Neural cell (in vitro differentiated cells): ENCODE data around the gene LPAR5. TPM values are rescaled to one million over a fixed set of nuclear protein-coding genes. Genes with fewer than 3 reads are reported as not detected.

Experiments used
- H2AFZ ChIP-seq: fragments of 200-600, 300-800 bp; sonication (generic), shearing (Covaris generic); 2 replicates; pipeline ENCODE4 v1.6.0; 2014; ENCODE audit warnings: low read depth, mild to moderate bottlenecking, antibody characterized with exemption, low read length, moderate library complexity
- H3F3A ChIP-seq: fragments of 200-600 bp; shearing (Covaris generic); 2 replicates; pipeline ENCODE4 v1.6.1; 2016; ENCODE audit warnings: mild to moderate bottlenecking, moderate library complexity, mixed read lengths, antibody characterized with exemption, low read length; ENCODE audit not compliant: insufficient read depth, poor library complexity, severe bottlenecking
- H3K27ac ChIP-seq: fragments of 200-600, 300-800 bp; sonication (generic), shearing (Covaris generic); 2 replicates; pipeline ENCODE4 v1.5.1; 2014; ENCODE audit warnings: mild to moderate bottlenecking, low read length, moderate library complexity
- H3K27me3 ChIP-seq: fragments of 300-800, 200-600 bp; sonication (generic), shearing (Covaris generic); 2 replicates; pipeline ENCODE4 v1.6.0; 2014; ENCODE audit warnings: mild to moderate bottlenecking, low read depth, low read length, moderate library complexity; ENCODE audit not compliant: insufficient read depth
- H3K36me3 ChIP-seq: fragments of 300-800, 200-600 bp; sonication (generic), shearing (Covaris generic); 2 replicates; pipeline ENCODE4 v1.5.1; 2014; ENCODE audit warnings: mild to moderate bottlenecking, antibody characterized with exemption, low read length, moderate library complexity; ENCODE audit not compliant: insufficient read depth
- H3K4me2 ChIP-seq: fragments of 300-800, 200-600 bp; sonication (generic), shearing (Covaris generic); 2 replicates; pipeline ENCODE4 v1.6.0; 2014; ENCODE audit warnings: mild to moderate bottlenecking, low read length
- H3K4me3 ChIP-seq: fragments of 300-800, 200-600 bp; sonication (generic), shearing (Covaris generic); 2 replicates; pipeline ENCODE4 v1.5.1; 2014; ENCODE audit warnings: mild to moderate bottlenecking, low read length, moderate library complexity
- H3K79me2 ChIP-seq: fragments of 200-600 bp; shearing (Covaris generic); replicated peaks from 2 replicates; pipeline ENCODE4 v1.6.0; 2014; ENCODE audit warnings: mild to moderate bottlenecking, low read length, moderate library complexity; ENCODE audit not compliant: insufficient read depth
- H3K9ac ChIP-seq: fragments of 300-800, 200-600 bp; sonication (generic), shearing (Covaris generic); 2 replicates; pipeline ENCODE4 v1.6.1; 2016; ENCODE audit warnings: mild to moderate bottlenecking, low read length, mixed read lengths
- H3K9me2 ChIP-seq: fragments of 200-600 bp; shearing (Covaris generic); 2 replicates; pipeline ENCODE4 v1.6.1; 2016; ENCODE audit warnings: mild to moderate bottlenecking, low read length, mixed read lengths; ENCODE audit not compliant: insufficient read depth
- H3K9me3 ChIP-seq: fragments of 200-600, 300-800 bp; sonication (generic), shearing (Covaris generic); 2 replicates; pipeline ENCODE4 v1.6.1; 2016; ENCODE audit warnings: mild to moderate bottlenecking, mixed run types, low read length, moderate library complexity, mixed read lengths
- H4K20me1 ChIP-seq: fragments of 200-600 bp; shearing (Covaris generic); 2 replicates; pipeline ENCODE4 v1.6.1; 2016; ENCODE audit warnings: mild to moderate bottlenecking, mixed run types; ENCODE audit not compliant: insufficient read depth
- EP300 ChIP-seq: fragments of 450-650 bp; conservative IDR thresholded peaks from 2 replicates; pipeline ENCODE4 v1.6.1; 2014; ENCODE audit warnings: antibody characterized with exemption, mild to moderate bottlenecking, moderate library complexity; ENCODE audit not compliant: poor library complexity, severe bottlenecking
- EZH2 ChIP-seq: fragments of 200-600, 300-800 bp; shearing (Covaris generic), sonication (generic); IDR thresholded peaks from 2 replicates; pipeline ENCODE4 v1.6.1; 2014; ENCODE audit warnings: antibody characterized with exemption, low read length, borderline replicate concordance, mild to moderate bottlenecking; ENCODE audit not compliant: insufficient read depth, poor library complexity, severe bottlenecking
- MXI1 ChIP-seq: fragments of 450-650 bp; conservative IDR thresholded peaks from 2 replicates; pipeline ENCODE4 v1.6.1; 2014; ENCODE audit warnings: antibody characterized with exemption, mild to moderate bottlenecking; ENCODE audit not compliant: poor library complexity, severe bottlenecking
- POLR2AphosphoS5 ChIP-seq: IDR thresholded peaks from 2 replicates; pipeline ENCODE4 v1.6.1; 2012
- RAD21 ChIP-seq: fragments of 450-650 bp; conservative IDR thresholded peaks from 2 replicates; pipeline ENCODE4 v1.6.1; 2014; ENCODE audit warnings: antibody characterized with exemption, mild to moderate bottlenecking, moderate library complexity
- REST ChIP-seq: IDR thresholded peaks from 2 replicates; pipeline ENCODE4 v1.6.1; 2012; ENCODE audit warnings: borderline replicate concordance
- SMC3 ChIP-seq: fragments of 450-650 bp; conservative IDR thresholded peaks from 2 replicates; pipeline ENCODE4 v1.6.1; 2014; ENCODE audit warnings: antibody characterized with exemption, mild to moderate bottlenecking, moderate library complexity; ENCODE audit not compliant: poor library complexity
- TAF1 ChIP-seq: IDR thresholded peaks from 2 replicates; pipeline ENCODE4 v1.6.1; 2012; ENCODE audit warnings: low read depth
- polyA plus RNA-seq: library from polyadenylated mRNA; depleted of rRNA; stranded (reverse); fragments of >200 nt; gene quantifications from 2 replicates; pipeline ENCODE4 v1.2.3, GENCODE V29; 2014
- TF ChIP-seq, protein P1 (sequence below): fragments of 450-650 bp; IDR thresholded peaks from 2 replicates; pipeline ENCODE4 v1.5.1; 2014; ENCODE audit warnings: antibody characterized with exemption, mild to moderate bottlenecking, moderate library complexity; ENCODE audit not compliant: poor library complexity, severe bottlenecking

The LPAR5 gene
- polyA plus RNA-seq, 1 donor from 2014 or later: not detected

DNA sequence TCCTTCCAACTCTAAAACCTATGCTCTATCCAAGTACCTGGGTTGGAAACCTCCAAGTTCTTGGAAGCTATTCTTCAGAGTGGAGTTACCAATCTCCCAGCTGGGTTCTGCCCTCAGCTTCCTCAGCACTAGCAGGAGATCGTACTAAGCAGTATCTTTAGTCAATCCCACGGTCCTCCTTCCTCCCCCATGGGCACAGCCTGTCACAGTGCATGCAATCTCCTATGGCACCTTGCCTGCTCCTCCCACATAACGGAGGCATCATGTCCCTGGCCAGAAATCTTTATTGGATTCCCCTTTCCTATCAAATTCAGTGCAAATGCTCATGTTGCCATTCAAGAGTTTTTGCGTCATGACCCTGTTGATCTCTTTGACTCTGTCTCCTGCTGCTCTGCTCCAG is 5.4 kb upstream of the LPAR5 start:
- no peaks in the 10 kb centered on the region for H3F3A ChIP-seq
- no peaks in the 10 kb centered on the region for H3K79me2 ChIP-seq
- TF ChIP-seq POLR2AphosphoS5 (no peak), SMC3 (no peak), RAD21 (no peak), EZH2 (no peak), TAF1 (no peak), REST (no peak), EP300 (no peak)
- TF ChIP-seq, protein P1, sequence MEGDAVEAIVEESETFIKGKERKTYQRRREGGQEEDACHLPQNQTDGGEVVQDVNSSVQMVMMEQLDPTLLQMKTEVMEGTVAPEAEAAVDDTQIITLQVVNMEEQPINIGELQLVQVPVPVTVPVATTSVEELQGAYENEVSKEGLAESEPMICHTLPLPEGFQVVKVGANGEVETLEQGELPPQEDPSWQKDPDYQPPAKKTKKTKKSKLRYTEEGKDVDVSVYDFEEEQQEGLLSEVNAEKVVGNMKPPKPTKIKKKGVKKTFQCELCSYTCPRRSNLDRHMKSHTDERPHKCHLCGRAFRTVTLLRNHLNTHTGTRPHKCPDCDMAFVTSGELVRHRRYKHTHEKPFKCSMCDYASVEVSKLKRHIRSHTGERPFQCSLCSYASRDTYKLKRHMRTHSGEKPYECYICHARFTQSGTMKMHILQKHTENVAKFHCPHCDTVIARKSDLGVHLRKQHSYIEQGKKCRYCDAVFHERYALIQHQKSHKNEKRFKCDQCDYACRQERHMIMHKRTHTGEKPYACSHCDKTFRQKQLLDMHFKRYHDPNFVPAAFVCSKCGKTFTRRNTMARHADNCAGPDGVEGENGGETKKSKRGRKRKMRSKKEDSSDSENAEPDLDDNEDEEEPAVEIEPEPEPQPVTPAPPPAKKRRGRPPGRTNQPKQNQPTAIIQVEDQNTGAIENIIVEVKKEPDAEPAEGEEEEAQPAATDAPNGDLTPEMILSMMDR: no peak
- no peak overlapping the region for H2AFZ ChIP-seq
- H3K9ac ChIP-seq: no peak overlapping the region
- no peak overlapping the region for H3K4me2 ChIP-seq
- H3K27ac ChIP-seq: no peak overlapping the region
- no peaks in the 10 kb centered on the region for H3K9me3 ChIP-seq
- no peak overlapping the region for H3K4me3 ChIP-seq
- no peaks in the 10 kb centered on the region for H3K9me2 ChIP-seq
- H3K27me3 ChIP-seq: no peaks in the 10 kb centered on the region
- no peaks in the 10 kb centered on the region for H4K20me1 ChIP-seq
- H3K36me3 ChIP-seq: no peaks in the 10 kb centered on the region

- Histone ChIP-seq H3F3A (no peaks in the 10 kb centered on the region), H2AFZ (no peak overlapping the region), H3K27ac (no peak overlapping the region), H3K9ac (no peak overlapping the region), H3K4me3 (no peak overlapping the region), H3K27me3 (no peaks in the 10 kb centered on the region), H3K36me3 (no peaks in the 10 kb centered on the region), H3K79me2 (no peaks in the 10 kb centered on the region), H3K9me3 (no peaks in the 10 kb centered on the region), H3K4me2 (no peak overlapping the region), H3K9me2 (no peaks in the 10 kb centered on the region), H4K20me1 (no peaks in the 10 kb centered on the region)
- TF ChIP-seq RAD21 (no peak), MXI1 (no peak), EP300 (no peak), REST (no peak), POLR2AphosphoS5 (no peak), SMC3 (no peak), EZH2 (no peak), TAF1 (no peak)
- TF ChIP-seq, protein P1: no peak
Observed at GRCh38 chr12:6640497-6640896, 4.7 kb upstream of the LPAR5 start.
